H1 (cell line): ENCODE results near the gene PPARA. TPM values are rescaled to one million over a fixed set of nuclear protein-coding genes. Genes with fewer than 3 reads are reported as not detected.

Experiments used
- CTCF ChIA-PET: fragments of 300-600 bp; sonication (Branson Sonifier 250); formaldehyde crosslinking; loops from one replicate; lab custom pipeline; 2021; ENCODE audit not compliant: partially characterized antibody; lab: Charles Lee
- POLR2A ChIA-PET: fragments of 300-600 bp; sonication (Branson Sonifier 250); formaldehyde crosslinking; loops from one replicate; lab custom pipeline; 2021; ENCODE audit warnings: inconsistent platforms; ENCODE audit not compliant: partially characterized antibody; lab: Charles Lee
- DNase-seq, 2 experiments: peaks; one replicate each; pipeline versions ENCODE4 v3.0.0 to v3.0.0-alpha.2; 2010 to 2022; ENCODE audit warnings: low spot score in 2 of 2, low read depth in 1 of 2, mixed read lengths in 1 of 2
- FAIRE-seq: peaks from 2 replicates; lab custom pipeline; 2011; peaks lifted over from hg19 to GRCh38; lab: Jason Lieb, UNC
- H2AFZ ChIP-seq: 2 replicates; pipeline ENCODE4 v1.8.1; 2012; ENCODE audit warnings: low read length, inconsistent platforms
- H2AK5ac ChIP-seq: 2 replicates; pipeline ENCODE4 v1.6.1; 2013; ENCODE audit warnings: low read depth, low read length
- H2BK120ac ChIP-seq: replicated peaks from 2 replicates; pipeline ENCODE3; 2013; ENCODE audit warnings: low read depth, low read length, inconsistent platforms
- H2BK12ac ChIP-seq: 2 replicates; pipeline ENCODE4 v1.6.1; 2013; ENCODE audit warnings: low read depth, low read length
- H2BK15ac ChIP-seq: 2 replicates; pipeline ENCODE4 v1.6.1; 2013; ENCODE audit warnings: low read length
- H2BK20ac ChIP-seq: 2 replicates; pipeline ENCODE4 v1.6.1; 2013; ENCODE audit warnings: low read length
- H2BK5ac ChIP-seq: 2 replicates; pipeline ENCODE4 v1.6.1; 2013; ENCODE audit warnings: low read depth, low read length
- H3K14ac ChIP-seq: 2 replicates; pipeline ENCODE4 v1.6.1; 2013; ENCODE audit warnings: inconsistent platforms; ENCODE audit not compliant: insufficient read length
- H3K18ac ChIP-seq: 2 replicates; pipeline ENCODE4 v1.6.1; 2013; ENCODE audit warnings: low read length; ENCODE audit errors: extremely low read depth
- H3K23ac ChIP-seq: 2 replicates; pipeline ENCODE4 v1.6.1; 2013; ENCODE audit warnings: inconsistent platforms; ENCODE audit not compliant: insufficient read length
- H3K23me2 ChIP-seq: 2 replicates; pipeline ENCODE4 v1.6.1; 2013; ENCODE audit warnings: low read depth, low read length
- H3K27ac ChIP-seq: 2 replicates; pipeline ENCODE4 v1.6.1; 2011; ENCODE audit warnings: low read depth, low read length, inconsistent platforms
- H3K27me3 ChIP-seq, 4 experiments: replicated peaks in 1 of 4; 1 replicate in 1 of 4; 2 replicates in 3 of 4; pipeline versions ENCODE4 v1.6.1 to v1.8.1; 2011 to 2013; ENCODE audit warnings: low read length in 3 of 4, mild to moderate bottlenecking in 3 of 4, inconsistent platforms in 2 of 4, mixed read lengths in 2 of 4, moderate library complexity in 1 of 4; ENCODE audit not compliant: control insufficient read depth in 3 of 4, insufficient read depth in 3 of 4; ENCODE audit errors: extremely low read depth in 1 of 4
- H3K36me3 ChIP-seq, 4 experiments: 2 replicates each; pipeline versions ENCODE4 v1.6.1 to v1.8.1; 2011 to 2013; ENCODE audit warnings: mild to moderate bottlenecking in 4 of 4, low read length in 3 of 4, moderate library complexity in 2 of 4, control low read depth in 1 of 4, inconsistent platforms in 1 of 4; ENCODE audit not compliant: insufficient read depth in 4 of 4, control insufficient read depth in 2 of 4
- H3K4ac ChIP-seq: replicated peaks from 2 replicates; pipeline ENCODE3; 2013; ENCODE audit warnings: low read length, low read depth, mixed read lengths, inconsistent platforms; ENCODE audit not compliant: insufficient read length
- H3K4me1 ChIP-seq, 4 experiments: replicated peaks in 1 of 4; 1 replicate in 1 of 4; 2 replicates in 3 of 4; pipeline versions ENCODE4 v1.6.1 to v1.8.1; 2011 to 2013; ENCODE audit warnings: low read length in 3 of 4, inconsistent platforms in 2 of 4, mixed read lengths in 1 of 4; ENCODE audit not compliant: insufficient read depth in 4 of 4, control insufficient read depth in 3 of 4
- H3K4me2 ChIP-seq, 2 experiments: 2 replicates each; pipeline versions ENCODE4 v1.6.1 to v1.8.1; 2011 to 2013; ENCODE audit warnings: low read depth in 2 of 2, low read length in 2 of 2, control low read depth in 1 of 2, inconsistent platforms in 1 of 2, mild to moderate bottlenecking in 1 of 2; ENCODE audit not compliant: insufficient read depth in 1 of 2
- H3K4me3 ChIP-seq, 4 experiments: fragments of 200-600, 300-600 bp in 1 of 4; sonication (generic), shearing (Covaris generic), sonication (Bioruptor Twin) in 1 of 4; 2 replicates each; pipeline versions ENCODE4 v1.5.1 to v1.8.1; 2011 to 2016; ENCODE audit warnings: low read length in 4 of 4, low read depth in 3 of 4, control low read depth in 2 of 4, inconsistent platforms in 2 of 4, mild to moderate bottlenecking in 2 of 4, mixed read lengths in 1 of 4, moderate library complexity in 1 of 4; ENCODE audit not compliant: insufficient read depth in 2 of 4; ENCODE audit errors: extremely low read depth in 1 of 4
- H3K56ac ChIP-seq: replicated peaks from 2 replicates; pipeline ENCODE3; 2013; ENCODE audit warnings: low read depth, mild to moderate bottlenecking, mixed read lengths, low read length, inconsistent platforms; ENCODE audit not compliant: insufficient read length
- H3K79me1 ChIP-seq: 2 replicates; pipeline ENCODE4 v1.6.1; 2013; ENCODE audit warnings: low read depth, low read length, control low read depth
- H3K79me2 ChIP-seq, 2 experiments: 2 replicates each; pipeline versions ENCODE4 v1.6.1 to v1.8.1; 2012 to 2013; ENCODE audit warnings: low read length in 2 of 2, mild to moderate bottlenecking in 2 of 2, inconsistent platforms in 1 of 2; ENCODE audit not compliant: insufficient read depth in 2 of 2, control insufficient read depth in 1 of 2
- H3K9ac ChIP-seq, 4 experiments: replicated peaks in 1 of 4; 1 replicate in 1 of 4; 2 replicates in 3 of 4; pipeline versions ENCODE4 v1.6.1 to v1.8.1; 2011 to 2013; ENCODE audit warnings: low read depth in 3 of 4, low read length in 3 of 4, control low read depth in 2 of 4, mild to moderate bottlenecking in 2 of 4, moderate library complexity in 2 of 4, inconsistent platforms in 1 of 4; ENCODE audit errors: extremely low read depth in 1 of 4
- H3K9me3 ChIP-seq, 2 experiments: 2 replicates each; pipeline versions ENCODE4 v1.6.1 to v1.8.1; 2012 to 2013; ENCODE audit warnings: mild to moderate bottlenecking in 2 of 2, moderate library complexity in 2 of 2, control low read depth in 1 of 2, inconsistent platforms in 1 of 2, low read depth in 1 of 2, low read length in 1 of 2, mixed read lengths in 1 of 2; ENCODE audit not compliant: insufficient read depth in 2 of 2
- H4K20me1 ChIP-seq, 2 experiments: replicated peaks in 1 of 2; 2 replicates each; pipeline versions ENCODE3 to v1.8.1; 2011 to 2013; ENCODE audit warnings: inconsistent platforms in 2 of 2, low read length in 2 of 2, mild to moderate bottlenecking in 1 of 2; ENCODE audit not compliant: insufficient read depth in 2 of 2, control insufficient read depth in 1 of 2
- H4K5ac ChIP-seq: 2 replicates; pipeline ENCODE4 v1.6.1; 2013; ENCODE audit warnings: low read length, low read depth, mixed read lengths, inconsistent platforms; ENCODE audit not compliant: insufficient read length
- H4K8ac ChIP-seq: 2 replicates; pipeline ENCODE4 v1.8.0; 2013; ENCODE audit warnings: mild to moderate bottlenecking, moderate library complexity, low read length, inconsistent platforms; ENCODE audit not compliant: insufficient read depth; ENCODE audit errors: extremely low read depth
- H4K91ac ChIP-seq: replicated peaks from 2 replicates; pipeline ENCODE3; 2013; ENCODE audit warnings: low read length, mixed read lengths, inconsistent platforms; ENCODE audit not compliant: insufficient read length
- ATF2 ChIP-seq: IDR thresholded peaks from 2 replicates; pipeline ENCODE4 v1.6.1; 2012; ENCODE audit warnings: low read length, inconsistent platforms
- ATF3 ChIP-seq: IDR thresholded peaks from 2 replicates; pipeline ENCODE4 v1.6.1; 2011; ENCODE audit warnings: low read depth, mild to moderate bottlenecking, low read length; ENCODE audit not compliant: insufficient read depth
- BCL11A ChIP-seq, 2 experiments: IDR thresholded peaks; one replicate each; pipeline ENCODE4 v1.6.1; 2011; ENCODE audit warnings: low read depth in 2 of 2, low read length in 2 of 2, mild to moderate bottlenecking in 2 of 2
- CTBP2 ChIP-seq: IDR thresholded peaks from 2 replicates; pipeline ENCODE4 v1.7.0; 2011; ENCODE audit warnings: borderline replicate concordance, mild to moderate bottlenecking, moderate library complexity, mixed read lengths, low read length; ENCODE audit not compliant: insufficient read depth, insufficient read length
- JUND ChIP-seq: IDR thresholded peaks from 2 replicates; pipeline ENCODE4 v1.6.1; 2011; ENCODE audit warnings: mild to moderate bottlenecking, improper control_type of control experiment, low read length
- KDM5A ChIP-seq: fragments of 200-600 bp; IDR thresholded peaks from 2 replicates; pipeline ENCODE4 v1.7.1; 2012; ENCODE audit warnings: mild to moderate bottlenecking, low read length, inconsistent platforms, mixed read lengths
- POLR2AphosphoS5 ChIP-seq: IDR thresholded peaks from 2 replicates; pipeline ENCODE4 v1.6.1; 2011; ENCODE audit warnings: low read depth, low read length
- RFX5 ChIP-seq: IDR thresholded peaks from 2 replicates; pipeline ENCODE4 v1.6.1; 2011; ENCODE audit warnings: low read depth, low read length, improper control_type of control experiment, borderline replicate concordance
- USF2 ChIP-seq: IDR thresholded peaks from 2 replicates; pipeline ENCODE4 v1.6.1; 2011; ENCODE audit warnings: low read length, improper control_type of control experiment
- WGBS, 2 experiments: shearing (Covaris generic) in 1 of 2; methylation state at CpG; one replicate each; pipeline versions ENCODE4 v1.1.6 to v1.1.7; 2013 to 2015; ENCODE audit warnings: low lambda C conversion rate in 2 of 2, mixed read lengths in 2 of 2, inconsistent platforms in 1 of 2, low coverage in 1 of 2, missing lambda C conversion rate in 1 of 2; ENCODE audit not compliant: insufficient replicate concordance in 2 of 2, insufficient coverage in 1 of 2, insufficient read length in 1 of 2; ENCODE audit errors: extremely low coverage in 1 of 2, missing lambda C conversion rate in 1 of 2; 5-methylcytosine and 5-hydroxymethylcytosine counted together
- polyA plus RNA-seq, 7 experiments: library from polyadenylated mRNA; depleted of rRNA in 3 of 7; stranded (reverse) in 5 of 7; unstranded in 2 of 7; fragments of >200 nt in 5 of 7; fragments of 200-250 nt in 2 of 7; gene quantifications; 1 replicate in 5 of 7; 2 replicates in 1 of 7; 4 replicates in 1 of 7; pipeline versions ENCODE4 v1.2.1 to v1.2.3, GENCODE V29; 2011 to 2013; ENCODE audit warnings: missing spikeins in 2 of 7, mixed read lengths in 2 of 7
- total RNA-seq: library from RNA; stranded (reverse); fragmentation: NEBNext Ultra II Directional; extraction: Animal tissue kit (Norgen Biotek cat#: 25700); gene quantifications from 2 replicates; pipeline ENCODE4 v1.2.1, GENCODE V29; 2021

The PPARA gene
- total and polyA plus RNA-seq, 2 of the 8 experiments (the other 6 are each of a cell fraction or from before 2014, with no cell fraction given), result 3.1 to 8.2 TPM

GRCh38 chr22:46132830-46133587 lies 17.3 kb upstream of the PPARA start:
- Histone ChIP-seq H4K91ac (no peak overlapping the region), H4K8ac (no peak overlapping the region), H2BK20ac (no peak overlapping the region), H2BK5ac (no peak overlapping the region; the same call in 1 of the 2 replicates), H3K56ac (no peak overlapping the region), H3K9me3 (no peaks in the 10 kb centered on the region), H3K9ac (no peak overlapping the region), H3K14ac (no peak overlapping the region), H2AK5ac (no peak overlapping the region), H3K23ac (no peak overlapping the region), H2BK15ac (no peak overlapping the region), H3K18ac (no peak overlapping the region), H3K27ac (no peak overlapping the region), H4K20me1 (peaks cover 0 to 3% of the 10 kb centered on the region in 2 experiments), H3K79me2 (no peaks in the 10 kb centered on the region), H3K27me3 (no peaks in the 10 kb centered on the region), H2BK12ac (no peak overlapping the region), H4K5ac (no peak overlapping the region), H3K4ac (no peak overlapping the region), H3K4me3 (no peak overlapping the region), H3K23me2 (no peaks in the 10 kb centered on the region), H3K36me3 (no peaks in the 10 kb centered on the region), H2AFZ (no peak overlapping the region), H3K4me2 (no peak overlapping the region), H3K4me1 (no peaks in the 10 kb centered on the region), H3K79me1 (no peaks in the 10 kb centered on the region), H2BK120ac (no peak overlapping the region)
- no peak for FAIRE-seq
- POLR2A ChIA-PET, result interaction anchor here (0.7 to 0.9 kb wide), 2 partner anchors 16 to 164 kb away, joined by 3 read pairs; partner anchors contain the start of gene GTSE1
- 91% methylated on average over 16 of the region's 19 CpGs; no CpG with 5 or more reads in 1 of the 2 experiments for WGBS, 2 experiments
- no peak for DNase-seq
- CTCF ChIA-PET, result interaction anchor here (0.6 to 4.8 kb wide), 12 partner anchors 10 to 904 kb away, joined by 3 to 40 read pairs (median 4); no protein-coding TSS in a partner anchor
- TF ChIP-seq RFX5 (no peak), ATF2 (no peak), POLR2AphosphoS5 (no peak), KDM5A (no peak), USF2 (no peak), BCL11A (IDR thresholded peaks at IDR 0.05; ENCODE audit: low read depth in 2 of 2, low read length in 2 of 2) (no peak), CTBP2 (no peak), ATF3 (no peak), JUND (no peak)
